Measurements from ENCODE around the gene ABHD5.

The ABHD5 gene

GRCh38 chr3:43690400-43691119 lies at the start of gene ABHD5:
TSS of gene ABHD5 (plus strand) at chr3:43690938. CDS start at chr3:43690993, 55 bp downstream.
- in situ Hi-C loops (cut with MboI; ENCODE audit: low pct_unique_long_range_greater_than_20kb, low sequenced_read_pairs, unreplicated experiment): no loop called here
- peak; percentile 51 for TF ChIP-seq CTCF (IDR thresholded peaks at IDR 0.05; ENCODE audit: extremely low read depth, insufficient read depth, missing control alignments)
- peak; percentile 95 for DNase-seq (ENCODE audit: low spot score)

GRCh38 chr3:43641306-43642114 lies 49.2 kb upstream of the ABHD5 start:
- no peak for TF ChIP-seq CTCF (IDR thresholded peaks at IDR 0.05; ENCODE audit: extremely low read depth, insufficient read depth, missing control alignments)
- DNase-seq (ENCODE audit: low spot score): no peak
- in situ Hi-C loops (cut with MboI; ENCODE audit: low pct_unique_long_range_greater_than_20kb, low sequenced_read_pairs, unreplicated experiment): no loop called here

- no peak for DNase-seq (ENCODE audit: low spot score)
- in situ Hi-C loops (cut with MboI; ENCODE audit: low pct_unique_long_range_greater_than_20kb, low sequenced_read_pairs, unreplicated experiment): no loop called here
- TF ChIP-seq CTCF (IDR thresholded peaks at IDR 0.05; ENCODE audit: extremely low read depth, insufficient read depth, missing control alignments): no peak
Measured at GRCh38 chr3:43644443-43644842, 46.3 kb upstream of the ABHD5 start.

GRCh38 chr3:43647331-43648166 lies 43.2 kb upstream of the ABHD5 start:
- TF ChIP-seq CTCF (IDR thresholded peaks at IDR 0.05; ENCODE audit: extremely low read depth, insufficient read depth, missing control alignments): no peak
- in situ Hi-C loops (cut with MboI; ENCODE audit: low pct_unique_long_range_greater_than_20kb, low sequenced_read_pairs, unreplicated experiment): no loop called here
- no peak for DNase-seq (ENCODE audit: low spot score)

GRCh38 chr3:43648957-43649356 lies 41.8 kb upstream of the ABHD5 start:
- no peak for TF ChIP-seq CTCF (IDR thresholded peaks at IDR 0.05; ENCODE audit: extremely low read depth, insufficient read depth, missing control alignments)
- in situ Hi-C loops (cut with MboI; ENCODE audit: low pct_unique_long_range_greater_than_20kb, low sequenced_read_pairs, unreplicated experiment): no loop called here

GRCh38 chr3:43649365-43649968 lies 41.3 kb upstream of the ABHD5 start:
- in situ Hi-C loops (cut with MboI; ENCODE audit: low pct_unique_long_range_greater_than_20kb, low sequenced_read_pairs, unreplicated experiment): no loop called here
- TF ChIP-seq CTCF (IDR thresholded peaks at IDR 0.05; ENCODE audit: extremely low read depth, insufficient read depth, missing control alignments): no peak
- DNase-seq (ENCODE audit: low spot score): no peak

More at GRCh38 chr3:43648957-43649356, 41.8 kb upstream of the ABHD5 start:
- DNase-seq (ENCODE audit: low spot score): no peak
